Esophagus squamous epithelium (tissue), 5 donors: ENCODE data around the gene TMEM266. TPM values are rescaled to one million over a fixed set of nuclear protein-coding genes. Genes with fewer than 3 reads are reported as not detected.

Experiments
- DNase-seq: peaks from one replicate; lab custom pipeline; 2025; lab: John Stamatoyannopoulos, UW
- H3K27ac ChIP-seq, 4 donors: fragments of 200-600 bp; sonication (generic); one replicate each; pipeline ENCODE4 v1.5.1; 2016 to 2019; ENCODE audit warnings: mild to moderate bottlenecking in 1 of 4
- H3K27me3 ChIP-seq, 4 donors: fragments of 200-600 bp; sonication (generic); 1 replicate in 3 of 4; 2 replicates in 1 of 4; pipeline versions ENCODE4 v1.5.1 to v1.6.0; 2017 to 2021; ENCODE audit warnings: antibody characterized with exemption in 1 of 4
- H3K36me3 ChIP-seq, 3 donors: fragments of 200-600 bp; sonication (generic); one replicate each; pipeline ENCODE4 v1.5.1; 2016 to 2019
- H3K4me1 ChIP-seq, 3 donors: fragments of 200-600 bp; sonication (generic); one replicate each; pipeline ENCODE4 v1.5.1; 2017 to 2019
- H3K4me3 ChIP-seq, 4 donors: fragments of 200-600 bp; sonication (generic); 1 replicate in 3 of 4; 2 replicates in 1 of 4; pipeline ENCODE4 v1.5.1; 2016 to 2019; ENCODE audit warnings: mild to moderate bottlenecking in 2 of 4, moderate library complexity in 1 of 4
- H3K9me3 ChIP-seq, 3 donors: fragments of 200-600 bp; sonication (generic); one replicate each; pipeline ENCODE4 v1.5.1; 2016 to 2019
- CTCF ChIP-seq, 6 experiments: fragments of 450-650 bp in 4 of 6; fragments of 200-600 bp in 2 of 6; sonication (generic) in 2 of 6; IDR thresholded peaks; one replicate each; pipeline ENCODE4 v1.5.1; 2016 to 2019; ENCODE audit warnings: antibody characterized with exemption in 6 of 6, mild to moderate bottlenecking in 4 of 6, moderate library complexity in 4 of 6
- POLR2A ChIP-seq, 4 donors: fragments of 450-650 bp; IDR thresholded peaks; one replicate each; pipeline ENCODE4 v1.6.1; 2017; ENCODE audit warnings: antibody characterized with exemption in 4 of 4, mild to moderate bottlenecking in 4 of 4, moderate library complexity in 3 of 4
- WGBS, 2 donors: methylation state at CpG; one replicate each; pipeline ENCODE4 v1.1.5; 2018; 5-methylcytosine and 5-hydroxymethylcytosine counted together
- intact Hi-C: fragments of 100-400 bp; cut with DNase I; formaldehyde crosslinking; loops from one replicate; pipeline ENCODE4 v1.15.0; 2022
- total RNA-seq, 4 donors: library from RNA; depleted of rRNA; stranded (reverse); fragments of >200 nt; gene quantifications; one replicate each; pipeline ENCODE4 v1.1.0, GENCODE V29; 2016
- donor health status: DM: yes; HTN: yes; CAD: no.

Gene TMEM266
- total RNA-seq, 4 donors from 2014 or later: 0.19 to 0.79 (median 0.29) TPM; not detected in 1

GRCh38 chr15:76190751-76191538 lies 131.2 kb downstream of the TMEM266 start:
- TF ChIP-seq CTCF (IDR thresholded peaks at IDR 0.05): peak; percentile 71 to 91 (median 86)
- no peak for TF ChIP-seq POLR2A (IDR thresholded peaks at IDR 0.05)
- no peak for DNase-seq

GRCh38 chr15:76191539-76192244 lies 131.9 kb downstream of the TMEM266 start:
- no peak overlapping the region for H3K4me3 ChIP-seq
- no peak overlapping the region for H3K27ac ChIP-seq
- TF ChIP-seq POLR2A (IDR thresholded peaks at IDR 0.05): no peak
- no peak for TF ChIP-seq CTCF (IDR thresholded peaks at IDR 0.05)
- H3K36me3 ChIP-seq: no peaks in the 10 kb centered on the region
- H3K9me3 ChIP-seq: no peaks in the 10 kb centered on the region
- H3K27me3 ChIP-seq: peaks cover 0 to 43% (median 0%) of the 10 kb centered on the region in 4 donors
- 70 to 74% methylated on average over 6 to 15 of the region's 55 CpGs for whole genome bisulfite sequencing, 2 donors
- intact Hi-C loops: loop anchor here (10.0 kb wide), 1 partner anchor 133 kb away; no protein-coding TSS in a partner anchor
- H3K4me1 ChIP-seq: peaks cover 9 to 46% (median 21%) of the 10 kb centered on the region in 3 donors
- no peak for DNase-seq

More at GRCh38 chr15:76190751-76191538, 131.2 kb downstream of the TMEM266 start:
- Histone ChIP-seq H3K27ac (no peak overlapping the region), H3K4me3 (peak overlapping the region; percentile 17 to 43 (median 22)), H3K4me1 (peaks cover 3 to 38% (median 14%) of the 10 kb centered on the region in 3 donors), H3K36me3 (no peaks in the 10 kb centered on the region), H3K27me3 (peaks cover 0 to 43% (median 0%) of the 10 kb centered on the region in 4 donors), H3K9me3 (no peaks in the 10 kb centered on the region)
- 20 to 31% methylated on average over 11 to 18 of the region's 34 CpGs for WGBS, 2 donors
- intact Hi-C loops: loop anchor here (10.0 kb wide), 1 partner anchor 134 kb away; no protein-coding TSS in a partner anchor

- no peaks in the 10 kb centered on the region for H3K9me3 ChIP-seq
- H3K4me1 ChIP-seq: peaks cover 19 to 56% (median 31%) of the 10 kb centered on the region in 3 donors
- H3K4me3 ChIP-seq: no peak overlapping the region
- TF ChIP-seq POLR2A (IDR thresholded peaks at IDR 0.05) (no peak), CTCF (IDR thresholded peaks at IDR 0.05) (no peak)
- WGBS, 2 donors: 79 to 94% methylated on average over 3 to 8 of the region's 8 CpGs
- H3K27me3 ChIP-seq: peaks cover 0 to 43% (median 0%) of the 10 kb centered on the region in 4 donors
- intact Hi-C loops: loop anchor here (10.0 kb wide), 1 partner anchor 132 kb away; no protein-coding TSS in a partner anchor
- no peak for DNase-seq
- H3K36me3 ChIP-seq: no peaks in the 10 kb centered on the region
- no peak overlapping the region for H3K27ac ChIP-seq
Measured at GRCh38 chr15:76192715-76193114, 132.9 kb downstream of the TMEM266 start.

- Histone ChIP-seq H3K4me3 (no peak overlapping the region), H3K9me3 (no peaks in the 10 kb centered on the region), H3K27ac (no peak overlapping the region), H3K27me3 (peaks cover 0 to 41% (median 0%) of the 10 kb centered on the region in 4 donors), H3K4me1 (peaks cover 31 to 68% (median 43%) of the 10 kb centered on the region in 3 donors), H3K36me3 (no peaks in the 10 kb centered on the region)
- 46 to 60% methylated on average over 8 of the region's 8 CpGs for WGBS, 2 donors
- intact Hi-C loops: loop anchor here (10.0 kb wide), 1 partner anchor 131 kb away; no protein-coding TSS in a partner anchor
- TF ChIP-seq POLR2A (IDR thresholded peaks at IDR 0.05) (no peak), CTCF (IDR thresholded peaks at IDR 0.05) (no peak)
- DNase-seq: no peak
Measured at GRCh38 chr15:76193934-76194333, 134.1 kb downstream of the TMEM266 start.
